ENCODE data around the gene ESR2. TPM values are rescaled to one million over a fixed set of nuclear protein-coding genes. Genes with fewer than 3 reads are reported as not detected.

ESR2 gene
- total and polyA plus RNA-seq, 4 donors, result 0.01 to 0.28 (median 0.09) TPM

- H3K27ac ChIP-seq (ENCODE audit: low read depth in 1 of 2, low read length in 2 of 2), result no peak overlapping the region
- H3K27me3 ChIP-seq (ENCODE audit: control insufficient read depth in 4 of 4, insufficient read depth in 4 of 4, low read length in 3 of 4), result no peaks in the 10 kb centered on the region
- no peak overlapping the region for H3K9ac ChIP-seq (ENCODE audit: low read depth in 1 of 2, low read length in 2 of 2)
- TF ChIP-seq JUND (IDR thresholded peaks at IDR 0.05) (no peak), MAX (IDR thresholded peaks at IDR 0.05) (no peak), YY1 (IDR thresholded peaks at IDR 0.05) (no peak), ZBTB33 (IDR thresholded peaks at IDR 0.05) (no peak)
- TF ChIP-seq, protein P1, sequence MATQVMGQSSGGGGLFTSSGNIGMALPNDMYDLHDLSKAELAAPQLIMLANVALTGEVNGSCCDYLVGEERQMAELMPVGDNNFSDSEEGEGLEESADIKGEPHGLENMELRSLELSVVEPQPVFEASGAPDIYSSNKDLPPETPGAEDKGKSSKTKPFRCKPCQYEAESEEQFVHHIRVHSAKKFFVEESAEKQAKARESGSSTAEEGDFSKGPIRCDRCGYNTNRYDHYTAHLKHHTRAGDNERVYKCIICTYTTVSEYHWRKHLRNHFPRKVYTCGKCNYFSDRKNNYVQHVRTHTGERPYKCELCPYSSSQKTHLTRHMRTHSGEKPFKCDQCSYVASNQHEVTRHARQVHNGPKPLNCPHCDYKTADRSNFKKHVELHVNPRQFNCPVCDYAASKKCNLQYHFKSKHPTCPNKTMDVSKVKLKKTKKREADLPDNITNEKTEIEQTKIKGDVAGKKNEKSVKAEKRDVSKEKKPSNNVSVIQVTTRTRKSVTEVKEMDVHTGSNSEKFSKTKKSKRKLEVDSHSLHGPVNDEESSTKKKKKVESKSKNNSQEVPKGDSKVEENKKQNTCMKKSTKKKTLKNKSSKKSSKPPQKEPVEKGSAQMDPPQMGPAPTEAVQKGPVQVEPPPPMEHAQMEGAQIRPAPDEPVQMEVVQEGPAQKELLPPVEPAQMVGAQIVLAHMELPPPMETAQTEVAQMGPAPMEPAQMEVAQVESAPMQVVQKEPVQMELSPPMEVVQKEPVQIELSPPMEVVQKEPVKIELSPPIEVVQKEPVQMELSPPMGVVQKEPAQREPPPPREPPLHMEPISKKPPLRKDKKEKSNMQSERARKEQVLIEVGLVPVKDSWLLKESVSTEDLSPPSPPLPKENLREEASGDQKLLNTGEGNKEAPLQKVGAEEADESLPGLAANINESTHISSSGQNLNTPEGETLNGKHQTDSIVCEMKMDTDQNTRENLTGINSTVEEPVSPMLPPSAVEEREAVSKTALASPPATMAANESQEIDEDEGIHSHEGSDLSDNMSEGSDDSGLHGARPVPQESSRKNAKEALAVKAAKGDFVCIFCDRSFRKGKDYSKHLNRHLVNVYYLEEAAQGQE (IDR thresholded peaks at IDR 0.05), result no peak
- H3K9me3 ChIP-seq (ENCODE audit: control insufficient read depth in 4 of 4, low read length in 3 of 4), result no peaks in the 10 kb centered on the region
- no peaks in the 10 kb centered on the region for H3K36me3 ChIP-seq (ENCODE audit: control insufficient read depth in 4 of 4, insufficient read depth in 3 of 4, low read depth in 1 of 4, low read length in 3 of 4)
- no peaks in the 10 kb centered on the region for H3K4me1 ChIP-seq (ENCODE audit: control insufficient read depth in 4 of 4, insufficient read depth in 4 of 4, low read length in 3 of 4)
- H3K4me3 ChIP-seq (ENCODE audit: low read depth in 1 of 3, low read length in 3 of 3), result no peak overlapping the region
- DNase-seq (ENCODE audit: low spot score), result no peak
- 95% methylated on average over 21 of the region's 21 CpGs for WGBS
Observed at GRCh38 chr14:64260418-64260817, 33.8 kb downstream of the ESR2 start.

DNA sequence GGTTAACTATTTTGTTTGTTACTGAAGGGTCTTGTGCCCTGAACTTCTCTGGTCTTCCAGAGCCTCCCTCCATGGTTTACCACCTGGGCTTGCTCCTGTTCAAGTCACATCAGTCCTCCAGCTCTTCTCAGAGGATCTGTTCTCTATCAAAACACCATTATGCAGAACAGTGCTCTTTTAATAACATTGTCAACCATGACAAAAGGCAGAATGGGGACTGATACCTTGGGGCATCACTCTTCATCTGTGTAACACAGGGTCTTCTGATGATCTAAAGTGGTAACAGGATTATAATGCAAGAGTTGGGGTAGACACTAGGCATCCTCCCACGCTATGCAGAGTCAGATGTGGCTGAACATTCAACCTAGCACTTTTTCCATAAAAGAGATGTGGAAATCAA is 38.4 kb downstream of the ESR2 start:
- Histone ChIP-seq H3K9ac (ENCODE audit: low read depth in 1 of 2, low read length in 2 of 2) (no peak overlapping the region), H3K27me3 (ENCODE audit: control insufficient read depth in 4 of 4, insufficient read depth in 4 of 4, low read length in 3 of 4) (no peaks in the 10 kb centered on the region), H3K4me1 (ENCODE audit: control insufficient read depth in 4 of 4, insufficient read depth in 4 of 4, low read length in 3 of 4) (no peaks in the 10 kb centered on the region), H3K36me3 (ENCODE audit: control insufficient read depth in 4 of 4, insufficient read depth in 3 of 4, low read depth in 1 of 4, low read length in 3 of 4) (no peaks in the 10 kb centered on the region), H3K9me3 (ENCODE audit: control insufficient read depth in 4 of 4, low read length in 3 of 4) (no peaks in the 10 kb centered on the region), H3K4me3 (ENCODE audit: low read depth in 1 of 3, low read length in 3 of 3) (no peak overlapping the region), H3K27ac (ENCODE audit: low read depth in 1 of 2, low read length in 2 of 2) (no peak overlapping the region)
- TF ChIP-seq HNF4G (IDR thresholded peaks at IDR 0.05) (no peak), FOXA1 (IDR thresholded peaks at IDR 0.05) (no peak), GABPA (IDR thresholded peaks at IDR 0.05 in 1 of 2, conservative IDR thresholded peaks at IDR 0.05 in 1 of 2) (no peak), TAF1 (conservative IDR thresholded peaks at IDR 0.05) (no peak), YY1 (IDR thresholded peaks at IDR 0.05) (no peak), ATF3 (IDR thresholded peaks at IDR 0.05) (no peak), RXRA (IDR thresholded peaks at IDR 0.05) (no peak), HNF4A (conservative IDR thresholded peaks at IDR 0.05) (no peak), JUND (IDR thresholded peaks at IDR 0.05) (no peak), FOXA2 (IDR thresholded peaks at IDR 0.05) (no peak), ZBTB33 (IDR thresholded peaks at IDR 0.05) (no peak), SP1 (IDR thresholded peaks at IDR 0.05) (no peak), RAD21 (IDR thresholded peaks at IDR 0.05) (no peak), NR2F2 (IDR thresholded peaks at IDR 0.05) (no peak), MAX (IDR thresholded peaks at IDR 0.05) (no peak)
- TF ChIP-seq, protein P2, sequence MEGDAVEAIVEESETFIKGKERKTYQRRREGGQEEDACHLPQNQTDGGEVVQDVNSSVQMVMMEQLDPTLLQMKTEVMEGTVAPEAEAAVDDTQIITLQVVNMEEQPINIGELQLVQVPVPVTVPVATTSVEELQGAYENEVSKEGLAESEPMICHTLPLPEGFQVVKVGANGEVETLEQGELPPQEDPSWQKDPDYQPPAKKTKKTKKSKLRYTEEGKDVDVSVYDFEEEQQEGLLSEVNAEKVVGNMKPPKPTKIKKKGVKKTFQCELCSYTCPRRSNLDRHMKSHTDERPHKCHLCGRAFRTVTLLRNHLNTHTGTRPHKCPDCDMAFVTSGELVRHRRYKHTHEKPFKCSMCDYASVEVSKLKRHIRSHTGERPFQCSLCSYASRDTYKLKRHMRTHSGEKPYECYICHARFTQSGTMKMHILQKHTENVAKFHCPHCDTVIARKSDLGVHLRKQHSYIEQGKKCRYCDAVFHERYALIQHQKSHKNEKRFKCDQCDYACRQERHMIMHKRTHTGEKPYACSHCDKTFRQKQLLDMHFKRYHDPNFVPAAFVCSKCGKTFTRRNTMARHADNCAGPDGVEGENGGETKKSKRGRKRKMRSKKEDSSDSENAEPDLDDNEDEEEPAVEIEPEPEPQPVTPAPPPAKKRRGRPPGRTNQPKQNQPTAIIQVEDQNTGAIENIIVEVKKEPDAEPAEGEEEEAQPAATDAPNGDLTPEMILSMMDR (IDR thresholded peaks at IDR 0.05; ENCODE audit: low read depth, low read length, missing input control), result no peak
- TF ChIP-seq, protein P1 (IDR thresholded peaks at IDR 0.05), result no peak
- 88% methylated on average over 1 of the region's 1 CpG for WGBS
- DNase-seq (ENCODE audit: low spot score), result no peak

All from liver (tissue), 9 donors.